NCI-H1417 (cell line): ENCODE results near the gene RAB4A.
"Not testable (repeated sequence)": the region's sequence is repeated elsewhere in the genome, so short reads cannot be mapped to it uniquely, and the experiment has no call there.

Experiments
- DNase-seq, 3 experiments: peaks; one replicate each; lab custom pipeline; 2025; lab: John Stamatoyannopoulos, UW

The RAB4A gene

GRCh38 chr1:229298420-229298819, 27.5 kb downstream of the RAB4A start:
- no peak for DNase-seq

DNA sequence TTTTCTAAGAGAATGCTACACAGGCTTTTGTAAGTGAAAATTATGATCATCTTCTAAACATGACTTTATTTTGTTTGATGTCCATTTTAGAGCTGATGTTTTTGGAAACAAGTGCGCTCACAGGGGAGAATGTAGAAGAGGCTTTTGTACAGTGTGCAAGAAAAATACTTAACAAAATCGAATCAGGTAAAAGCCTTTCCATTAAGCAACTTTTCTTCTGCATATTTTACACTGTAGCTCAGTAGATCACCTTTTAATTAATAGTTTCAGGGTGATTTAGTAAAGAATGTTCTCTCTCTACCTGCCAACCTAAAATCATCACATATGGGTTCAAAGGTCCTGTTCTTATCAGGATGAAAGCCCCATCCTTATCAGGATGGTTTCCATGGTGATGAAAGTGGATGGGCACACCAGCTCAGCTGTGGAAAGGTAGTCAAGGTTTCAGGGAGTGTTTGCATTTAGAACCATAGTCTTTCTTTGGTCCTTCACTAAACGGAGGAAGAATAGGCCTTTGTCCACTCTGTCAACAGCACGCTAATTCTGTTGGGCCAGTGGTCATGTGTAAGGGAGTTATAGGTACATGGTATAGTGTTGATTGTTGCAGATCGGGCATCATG, 28.1 kb downstream of the RAB4A start:
- no peak for DNase-seq

DNA sequence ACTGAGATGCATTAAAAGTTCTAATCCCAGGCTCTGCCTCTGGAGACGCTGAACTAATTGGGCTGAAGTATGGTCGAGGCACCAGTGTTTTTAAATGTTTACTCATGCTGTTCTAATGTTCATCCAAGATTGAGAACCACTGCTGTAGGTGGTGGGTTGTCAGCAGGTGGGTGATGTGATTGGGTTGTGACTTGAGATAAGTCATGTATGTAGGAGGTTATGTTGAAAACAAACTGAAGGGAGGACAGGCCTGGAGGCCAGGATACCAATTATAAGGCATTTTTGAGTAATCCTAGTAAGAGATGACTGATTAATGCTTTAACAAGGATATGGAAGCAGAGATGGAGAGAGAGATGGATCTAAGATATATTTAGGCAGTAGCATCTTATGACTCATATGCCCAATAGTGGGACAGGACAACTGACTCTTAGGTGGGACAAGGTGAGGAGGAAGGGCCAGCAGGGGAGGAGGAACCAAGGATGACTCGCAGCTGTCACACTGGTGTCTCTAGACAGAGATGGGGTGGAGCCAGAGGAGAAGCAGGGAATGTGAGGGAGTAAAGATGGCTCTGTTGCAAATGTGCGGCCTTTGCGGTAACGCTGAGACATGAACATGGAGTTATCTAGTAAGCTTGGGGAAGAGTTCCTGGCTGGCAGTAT, 29.3 kb downstream of the RAB4A start:
- DNase-seq, result no peak

DNA sequence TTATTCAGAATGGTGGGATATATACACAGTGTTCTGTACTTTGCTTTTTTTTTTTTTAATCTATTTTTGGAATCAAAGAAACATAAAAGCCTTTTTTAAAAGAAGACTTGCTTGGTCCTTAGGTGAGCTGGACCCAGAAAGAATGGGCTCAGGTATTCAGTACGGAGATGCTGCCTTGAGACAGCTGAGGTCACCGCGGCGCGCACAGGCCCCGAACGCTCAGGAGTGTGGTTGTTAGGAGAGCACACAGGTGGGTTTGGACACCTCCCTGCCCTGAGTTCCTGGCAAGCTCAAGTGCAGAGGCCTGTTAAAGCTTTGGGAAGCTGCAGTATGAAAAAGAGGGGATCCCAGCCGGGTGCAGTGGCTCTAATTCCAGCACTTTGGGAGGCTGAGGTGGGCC, 31.8 kb downstream of the RAB4A start:
- DNase-seq, result no peak

DNA sequence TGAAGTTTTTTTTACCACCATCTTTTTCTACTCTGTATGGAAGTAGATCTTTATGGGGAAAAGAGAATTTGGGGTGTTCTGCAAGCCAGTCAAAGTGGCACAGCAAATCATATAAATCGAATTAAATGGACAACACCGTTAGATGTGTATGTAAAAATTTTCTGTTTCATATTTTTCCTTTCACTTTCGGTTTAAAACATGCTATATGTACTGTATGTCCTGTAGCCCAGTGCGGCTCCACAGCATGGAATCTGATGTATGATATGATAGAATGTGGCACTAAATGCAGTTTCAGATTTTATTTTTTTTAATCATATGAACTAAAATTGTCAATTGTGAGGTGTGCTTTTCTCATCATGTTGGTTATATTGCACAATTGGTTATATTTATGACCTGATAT, 32.9 kb downstream of the RAB4A start:
- DNase-seq, result no peak

DNA sequence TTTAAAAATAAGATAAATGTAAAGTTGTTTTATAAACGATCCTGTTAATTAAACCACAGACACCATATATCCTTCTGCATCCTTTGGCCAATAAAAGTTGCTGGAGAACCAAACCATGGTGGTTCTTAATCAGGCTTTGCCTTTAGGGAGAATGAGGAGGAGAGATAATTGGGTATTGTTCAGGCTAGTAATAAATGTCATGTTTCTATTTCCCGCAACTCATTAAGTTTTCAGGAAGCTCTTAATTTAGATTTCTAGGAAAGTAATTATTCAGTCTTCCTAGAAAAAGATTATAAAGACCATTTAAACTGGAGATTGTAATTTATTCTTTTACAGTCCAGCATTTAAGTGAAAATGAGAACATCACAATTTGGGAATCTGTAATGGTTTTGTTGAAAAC, 34.5 kb downstream of the RAB4A start:
- DNase-seq, result no peak

- DNase-seq, result no peak
Measured at GRCh38 chr1:229309074-229309473, 38.2 kb downstream of the RAB4A start.

DNA sequence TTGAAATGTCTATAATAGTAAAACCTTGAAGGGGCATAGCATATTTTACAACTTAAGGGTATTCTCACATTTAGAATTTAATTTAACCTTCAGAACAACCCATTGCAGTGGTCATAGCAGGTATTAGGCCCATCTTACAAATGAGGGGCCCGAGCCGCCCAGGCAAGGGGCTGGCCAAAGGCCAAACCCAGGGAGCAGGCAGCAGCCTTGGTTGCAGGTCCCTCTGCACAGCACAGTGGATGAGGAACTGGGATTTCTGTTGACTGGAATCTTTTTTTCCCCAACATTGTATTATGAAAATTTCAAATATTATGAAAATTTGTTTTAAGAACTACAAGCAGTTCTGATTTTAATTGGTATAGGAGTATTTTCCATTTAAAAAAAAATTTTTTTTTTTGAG, 38.8 kb downstream of the RAB4A start:
- DNase-seq, result no peak

- no peak for DNase-seq
Measured at GRCh38 chr1:229310833-229311232, 39.9 kb downstream of the RAB4A start.

GRCh38 chr1:229316166-229316565, 45.3 kb downstream of the RAB4A start:
- no peak for DNase-seq

DNA sequence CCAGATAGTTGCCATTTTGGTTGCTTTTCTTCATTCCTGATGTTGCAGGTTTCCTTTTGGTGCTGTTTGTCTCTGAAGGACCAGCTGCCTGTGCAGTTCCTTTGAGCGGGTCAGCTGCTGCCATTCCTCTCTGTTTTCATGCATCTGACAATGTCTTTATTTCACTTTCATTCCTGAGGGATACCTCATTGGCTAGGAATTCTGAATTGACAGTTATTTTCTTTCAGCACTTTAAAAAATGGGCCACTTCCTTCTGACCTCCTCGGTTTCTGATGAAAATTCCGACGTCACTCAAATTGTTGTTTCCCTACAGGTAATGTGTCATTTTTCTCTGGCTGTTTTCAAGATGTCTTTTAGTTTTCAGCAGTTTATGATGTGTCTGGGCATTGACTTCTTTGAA, 47.1 kb downstream of the RAB4A start:
- no peak for DNase-seq

GRCh38 chr1:229319487-229319886, 48.6 kb downstream of the RAB4A start:
- DNase-seq, result no peak

DNA sequence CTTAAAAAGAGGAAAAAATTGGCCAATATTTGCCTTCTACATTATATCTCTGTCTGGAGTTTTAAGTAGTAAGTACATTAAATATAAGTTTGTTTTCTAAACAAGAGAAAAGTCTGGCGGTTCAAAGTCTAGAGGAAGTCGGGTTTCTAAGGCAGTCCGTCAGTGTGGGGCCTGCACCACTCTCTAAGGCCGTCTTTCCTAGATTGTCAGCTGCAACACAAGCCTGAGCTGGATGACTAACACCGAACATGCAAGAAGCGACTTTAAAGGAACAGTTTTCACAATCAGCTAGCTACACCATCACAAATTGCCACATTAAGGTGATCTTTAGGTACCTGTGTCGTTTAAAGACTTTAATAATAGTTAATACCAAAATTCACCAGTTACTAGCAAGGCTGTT, 52.3 kb downstream of the RAB4A start:
- DNase-seq, result no peak

- no peak for DNase-seq
Measured at GRCh38 chr1:229323885-229324553, 53.1 kb downstream of the RAB4A start.

DNA sequence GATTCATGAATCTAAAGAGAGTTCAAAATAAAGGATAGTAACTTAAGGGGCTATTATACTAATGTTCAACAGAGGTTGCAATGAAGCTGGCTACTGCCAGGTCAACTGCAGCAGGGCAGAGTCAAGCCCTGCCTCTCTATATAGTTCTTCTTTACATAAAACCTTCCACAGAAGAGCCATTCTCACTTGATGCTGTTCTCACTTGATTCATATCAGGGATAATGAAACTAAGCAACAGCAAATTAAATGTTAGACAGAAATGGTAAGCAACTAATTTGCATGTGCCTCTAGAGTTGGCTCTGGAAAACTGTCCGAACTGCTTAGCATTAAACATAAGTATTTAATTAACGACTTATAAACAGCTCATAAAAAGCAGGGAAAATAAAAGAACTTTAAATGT, 54.5 kb downstream of the RAB4A start:
- DNase-seq, result no peak

DNA sequence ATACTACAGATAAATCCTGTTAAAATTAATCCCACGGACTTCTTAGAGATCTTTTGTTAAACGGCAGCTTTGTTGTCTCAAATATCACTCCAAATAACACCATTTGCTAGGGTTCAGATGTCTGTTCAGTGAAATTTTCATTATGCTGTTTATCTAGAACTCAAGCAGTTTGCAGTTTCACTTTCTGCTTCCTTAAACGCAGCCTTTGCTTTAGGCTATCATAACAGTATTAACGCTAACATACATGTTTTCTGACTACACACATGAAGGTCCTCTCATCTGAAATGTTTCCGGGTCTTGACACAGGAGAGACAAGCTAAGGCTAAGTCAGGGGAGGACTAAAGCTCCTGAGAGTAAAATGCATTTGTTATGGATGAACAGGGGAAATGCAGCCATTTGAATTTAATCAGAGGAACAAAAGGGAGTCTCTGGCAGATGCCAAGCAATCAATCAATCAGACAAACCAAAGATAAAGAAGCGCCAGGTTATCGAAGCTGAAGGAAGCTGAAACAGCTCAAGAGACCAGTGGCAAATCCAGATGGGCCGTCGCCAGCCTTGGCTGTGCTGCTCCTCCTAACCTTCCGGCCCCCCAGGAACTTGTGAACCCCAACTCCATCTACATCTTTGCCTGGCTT, 55.1 kb downstream of the RAB4A start:
- DNase-seq, result no peak

GRCh38 chr1:229326601-229327000, 55.7 kb downstream of the RAB4A start:
- DNase-seq, result no peak

- DNase-seq, result not testable (repeated sequence)
Measured at GRCh38 chr1:229327765-229328164, 56.9 kb downstream of the RAB4A start.

GRCh38 chr1:229328598-229329362, 57.9 kb downstream of the RAB4A start:
- DNase-seq, result no peak

DNA sequence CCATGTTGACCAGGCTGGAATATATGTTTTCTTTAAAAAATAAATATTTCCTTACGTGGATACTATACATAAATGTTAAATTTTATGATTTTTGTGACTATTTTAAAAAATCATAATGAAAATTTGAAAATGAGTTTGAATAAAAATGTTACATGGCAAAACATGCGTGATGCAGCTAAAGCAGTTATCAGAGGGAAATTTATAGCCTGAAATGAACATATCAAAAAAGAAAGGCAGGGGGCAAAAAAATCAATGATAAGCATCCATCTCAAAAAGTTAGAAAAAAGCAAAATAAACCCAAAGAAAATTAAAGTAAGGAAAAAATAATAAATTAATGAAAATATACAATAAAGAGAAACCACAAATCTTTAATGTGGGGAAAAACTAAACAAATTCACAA, 63.4 kb downstream of the RAB4A start:
- no peak for DNase-seq

DNA sequence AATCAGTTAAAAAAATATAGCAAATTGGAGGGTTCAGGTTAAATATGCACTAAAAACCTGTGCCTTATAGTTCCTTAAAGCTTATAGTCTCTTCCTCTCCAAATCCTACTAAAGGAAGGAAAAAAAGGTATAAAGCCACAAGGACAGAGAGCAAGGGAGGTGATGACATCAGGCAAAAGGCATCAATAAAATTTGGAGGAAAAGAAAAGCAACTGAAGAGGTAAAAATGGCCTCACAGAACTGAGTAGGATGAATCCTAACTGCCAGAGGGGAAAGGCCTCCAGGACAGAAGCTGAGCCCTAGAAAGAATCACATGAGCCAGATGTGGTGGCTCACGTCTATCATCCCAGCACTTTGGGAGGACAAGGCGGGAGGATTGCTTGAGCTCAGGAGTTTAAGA, 63.8 kb downstream of the RAB4A start:
- DNase-seq, result no peak

GRCh38 chr1:229336345-229336744, 65.4 kb downstream of the RAB4A start:
- peak in 1 of 3 experiments; percentile 39 for DNase-seq
